Ovary (tissue), 9 donors: ENCODE measurements around the gene PPP2R2B. TPM values are rescaled to one million over a fixed set of nuclear protein-coding genes. Genes with fewer than 3 reads are reported as not detected.

ENCODE experiments used
- DNase-seq, 5 donors: peaks; one replicate each; pipeline ENCODE4 v3.0.0-alpha.2; 2019 to 2020
- H3K27ac ChIP-seq, 2 donors: fragments of 200-600 bp; one replicate each; pipeline versions ENCODE4 v1.5.1 to v1.8.0; 2019 to 2022
- H3K27me3 ChIP-seq: fragments of 200-600 bp; one replicate; pipeline ENCODE4 v1.8.0; 2022
- H3K36me3 ChIP-seq: fragments of 200-600 bp; sonication (generic); one replicate; pipeline ENCODE4 v1.5.1; 2019
- H3K4me1 ChIP-seq: one replicate; pipeline ENCODE4 v1.8.1; 2013; ENCODE audit warnings: mild to moderate bottlenecking, moderate library complexity; ENCODE audit not compliant: insufficient read depth
- H3K4me3 ChIP-seq: fragments of 200-600 bp; sonication (generic); one replicate; pipeline ENCODE4 v1.5.1; 2017
- H3K9me3 ChIP-seq, 2 donors: fragments of 200-600 bp in 1 of 2; sonication (generic) in 1 of 2; one replicate each; pipeline versions ENCODE4 v1.5.1 to v1.8.1; 2013 to 2019; ENCODE audit warnings: mild to moderate bottlenecking in 1 of 2, moderate library complexity in 1 of 2
- EP300 ChIP-seq: sonication (generic); formaldehyde crosslinking; IDR thresholded peaks from one replicate; pipeline ENCODE4 v1.6.1; 2017; ENCODE audit warnings: antibody characterized with exemption
- POLR2A ChIP-seq: fragments of 450-650 bp; IDR thresholded peaks from one replicate; pipeline ENCODE4 v1.6.1; 2017; ENCODE audit warnings: antibody characterized with exemption, mild to moderate bottlenecking, moderate library complexity
- WGBS, 3 donors: extraction: QIAGEN DNeasy Blood & Tissue Kit in 1 of 3; methylation state at CpG; one replicate each; pipeline versions ENCODE4 v1.1.5 to v1.1.7; 2013 to 2017; 5-methylcytosine and 5-hydroxymethylcytosine counted together
- intact Hi-C, 4 donors: fragments of 100-400 bp; cut with DNase I; formaldehyde crosslinking; loops; one replicate each; pipeline versions ENCODE4 v1.11.0 to v1.15.1; 2022 to 2023
- polyA plus RNA-seq, 2 donors: library from polyadenylated mRNA; stranded (reverse); fragments of 200-250 nt in 1 of 2; fragments of 350-450 nt in 1 of 2; fragmentation: Illumina TruSeq in 1 of 2; extraction: RNeasy Lipid Tissue Mini Kit (QIAGEN cat#74804) in 1 of 2; gene quantifications; one replicate each; pipeline ENCODE4 v1.2.3, GENCODE V29; 2013 to 2014
- total RNA-seq, 7 donors: library from RNA; depleted of rRNA in 2 of 7; stranded (reverse); fragments of >200 nt in 2 of 7; fragmentation: NEBNext Ultra II Directional in 3 of 7; extraction: Animal tissue kit (Norgen Biotek cat#: 25700) in 3 of 7; gene quantifications; one replicate each; pipeline versions ENCODE4 v1.1.0 to v1.2.4, GENCODE V29; 2016 to 2023
- TF ChIP-seq, protein P1 (sequence below), 3 donors: fragments of 450-650 bp in 2 of 3; fragments of 200-600 bp in 1 of 3; IDR thresholded peaks; one replicate each; pipeline versions ENCODE4 v1.5.1 to v1.8.0; 2016 to 2022; ENCODE audit warnings: antibody characterized with exemption in 3 of 3, mild to moderate bottlenecking in 1 of 3
- donor health status: DM: no; HTN: no; CAD: no; lungs with moderate emphysema.
- donor health status: DM: no; HTN: no; CAD: no.
- donor health status: Bipolar disorder and iron deficiency.
- donor health status: DM: yes; HTN: yes; CAD: no.
- donor health status: DM: no; HTN: no; CAD: no.
- donor health status: DM: yes; HTN: yes; CAD: no.

The PPP2R2B gene
- total and polyA plus RNA-seq, 9 donors, result 0.12 to 20.8 (median 1.2) TPM; not detected in 1

DNA sequence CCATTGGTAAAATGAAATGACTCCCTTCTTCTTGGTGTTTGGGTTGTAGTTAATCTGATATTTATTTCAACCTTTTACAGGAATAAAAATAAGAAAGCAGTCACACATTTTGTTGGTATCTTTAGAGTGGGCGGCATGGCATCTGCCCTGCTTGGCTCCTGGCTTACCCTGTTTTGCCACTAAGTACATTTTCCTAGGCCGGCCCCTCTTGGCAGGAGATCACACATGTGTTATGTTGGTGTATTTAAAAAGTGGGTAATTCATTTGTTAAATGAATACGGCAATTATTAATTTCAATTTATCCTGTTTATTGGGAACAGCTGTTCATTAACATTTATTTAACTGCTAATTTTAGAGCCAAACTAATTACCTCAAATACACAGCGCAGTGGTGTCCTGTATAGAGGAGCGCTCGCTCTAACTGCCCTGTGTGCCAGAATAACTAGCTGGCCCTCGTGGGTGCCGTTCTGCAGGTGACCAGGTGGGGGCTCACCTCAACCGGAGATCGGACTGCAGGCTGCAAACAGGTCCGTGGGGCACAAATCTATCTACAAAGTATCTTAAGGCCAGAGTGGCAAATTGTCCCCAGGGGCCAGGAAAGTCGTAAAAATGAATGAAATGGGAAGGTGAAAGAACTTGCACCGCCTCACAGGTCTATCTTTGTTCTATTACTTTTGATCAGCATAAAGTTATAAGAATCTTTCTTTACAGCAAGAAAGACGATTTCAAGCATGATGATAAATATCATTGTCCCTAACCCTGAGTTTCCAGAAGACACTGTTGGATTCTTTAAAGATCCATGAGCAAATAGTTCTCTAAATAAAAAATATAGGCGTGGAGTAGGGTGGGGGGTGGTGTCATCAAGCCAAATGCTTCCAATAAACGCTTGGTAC lies 336.4 kb downstream of the PPP2R2B start:
- H3K4me3 ChIP-seq, result no peak overlapping the region

DNA sequence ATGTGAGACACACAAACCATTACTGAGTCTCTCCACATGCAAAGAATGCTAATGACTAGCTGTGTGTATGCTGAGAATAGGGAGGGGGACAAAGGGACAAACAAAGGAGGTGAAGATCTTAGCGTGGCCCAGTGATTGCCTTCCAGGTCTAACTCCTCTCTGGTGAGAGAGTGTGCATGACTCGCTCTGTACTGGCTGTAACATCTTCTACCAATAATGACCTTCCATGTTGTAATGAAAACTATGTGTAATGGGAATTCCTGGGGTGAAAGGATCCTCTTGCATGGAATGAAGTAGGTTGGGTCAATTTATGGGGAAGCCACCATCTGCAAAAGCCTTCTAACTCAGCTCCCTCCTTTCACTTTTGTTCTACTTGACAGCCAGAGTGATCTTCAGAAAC lies 338.1 kb downstream of the PPP2R2B start:
- Histone ChIP-seq H3K4me1 (peaks cover 2% of the 10 kb centered on the region), H3K27me3 (no peaks in the 10 kb centered on the region), H3K27ac (no peak overlapping the region), H3K36me3 (no peaks in the 10 kb centered on the region), H3K4me3 (no peak overlapping the region), H3K9me3 (no peaks in the 10 kb centered on the region)
- no peak for DNase-seq
- WGBS, 3 donors, result 79 to 83% (median 79%) methylated on average over 2 of the region's 2 CpGs
- intact Hi-C loops, result loop anchor here in 2 of 4 donors (5.0 to 10.0 kb wide), 2 partner anchors 427 to 654 kb away; no protein-coding TSS in a partner anchor
- TF ChIP-seq, protein P1, sequence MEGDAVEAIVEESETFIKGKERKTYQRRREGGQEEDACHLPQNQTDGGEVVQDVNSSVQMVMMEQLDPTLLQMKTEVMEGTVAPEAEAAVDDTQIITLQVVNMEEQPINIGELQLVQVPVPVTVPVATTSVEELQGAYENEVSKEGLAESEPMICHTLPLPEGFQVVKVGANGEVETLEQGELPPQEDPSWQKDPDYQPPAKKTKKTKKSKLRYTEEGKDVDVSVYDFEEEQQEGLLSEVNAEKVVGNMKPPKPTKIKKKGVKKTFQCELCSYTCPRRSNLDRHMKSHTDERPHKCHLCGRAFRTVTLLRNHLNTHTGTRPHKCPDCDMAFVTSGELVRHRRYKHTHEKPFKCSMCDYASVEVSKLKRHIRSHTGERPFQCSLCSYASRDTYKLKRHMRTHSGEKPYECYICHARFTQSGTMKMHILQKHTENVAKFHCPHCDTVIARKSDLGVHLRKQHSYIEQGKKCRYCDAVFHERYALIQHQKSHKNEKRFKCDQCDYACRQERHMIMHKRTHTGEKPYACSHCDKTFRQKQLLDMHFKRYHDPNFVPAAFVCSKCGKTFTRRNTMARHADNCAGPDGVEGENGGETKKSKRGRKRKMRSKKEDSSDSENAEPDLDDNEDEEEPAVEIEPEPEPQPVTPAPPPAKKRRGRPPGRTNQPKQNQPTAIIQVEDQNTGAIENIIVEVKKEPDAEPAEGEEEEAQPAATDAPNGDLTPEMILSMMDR (IDR thresholded peaks at IDR 0.05), result no peak
- TF ChIP-seq EP300 (no peak), POLR2A (no peak)

More for the DNA sequence above, 336.4 kb downstream of the PPP2R2B start:
- H3K27ac ChIP-seq, result no peak overlapping the region
- H3K4me1 ChIP-seq, result peaks cover 2% of the 10 kb centered on the region
- TF ChIP-seq, protein P1 (IDR thresholded peaks at IDR 0.05), result peak in 2 of 3 donors; percentile 25 to 31
- TF ChIP-seq POLR2A, result no peak
- H3K27me3 ChIP-seq, result no peaks in the 10 kb centered on the region
- intact Hi-C loops, result loop anchor here in 3 of 4 donors (1.0 to 10.0 kb wide), 3 partner anchors 424 to 653 kb away; no protein-coding TSS in a partner anchor
- H3K36me3 ChIP-seq, result no peaks in the 10 kb centered on the region
- peak; percentile 16 to 65 (median 50) for DNase-seq
- WGBS, 3 donors, result 22 to 27% (median 24%) methylated on average over 16 of the region's 16 CpGs
- no peaks in the 10 kb centered on the region for H3K9me3 ChIP-seq

DNA sequence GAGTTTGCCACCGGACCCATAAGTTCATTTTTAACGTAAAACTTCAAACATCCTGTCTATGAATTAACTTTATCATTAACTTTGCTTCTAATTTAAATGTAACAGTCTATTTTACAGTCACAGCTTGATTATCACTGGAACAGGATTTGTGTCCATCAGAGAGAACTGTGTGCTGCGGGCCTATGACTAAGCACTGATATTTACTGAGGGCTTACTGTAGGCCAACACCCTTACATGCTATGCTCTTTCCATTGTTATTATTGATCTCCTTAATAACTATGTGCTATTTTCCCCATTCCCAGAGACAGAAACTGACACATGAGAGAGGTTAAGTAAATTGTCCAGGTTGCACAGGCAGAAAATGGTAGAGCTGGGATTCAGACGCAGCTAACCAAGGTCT lies 338.6 kb downstream of the PPP2R2B start:
- TF ChIP-seq POLR2A, result no peak
- TF ChIP-seq, protein P1 (IDR thresholded peaks at IDR 0.05), result no peak
- H3K4me1 ChIP-seq, result peaks cover 2% of the 10 kb centered on the region
- intact Hi-C loops, result loop anchor here in 3 of 4 donors (5.0 to 10.0 kb wide), 3 partner anchors 427 to 655 kb away; no protein-coding TSS in a partner anchor
- no peaks in the 10 kb centered on the region for H3K36me3 ChIP-seq
- H3K9me3 ChIP-seq, result no peaks in the 10 kb centered on the region
- no peak for DNase-seq
- no peak overlapping the region for H3K4me3 ChIP-seq
- WGBS, 3 donors, result 91 to 96% (median 92%) methylated on average over 4 of the region's 4 CpGs
- no peaks in the 10 kb centered on the region for H3K27me3 ChIP-seq
- H3K27ac ChIP-seq, result no peak overlapping the region

DNA sequence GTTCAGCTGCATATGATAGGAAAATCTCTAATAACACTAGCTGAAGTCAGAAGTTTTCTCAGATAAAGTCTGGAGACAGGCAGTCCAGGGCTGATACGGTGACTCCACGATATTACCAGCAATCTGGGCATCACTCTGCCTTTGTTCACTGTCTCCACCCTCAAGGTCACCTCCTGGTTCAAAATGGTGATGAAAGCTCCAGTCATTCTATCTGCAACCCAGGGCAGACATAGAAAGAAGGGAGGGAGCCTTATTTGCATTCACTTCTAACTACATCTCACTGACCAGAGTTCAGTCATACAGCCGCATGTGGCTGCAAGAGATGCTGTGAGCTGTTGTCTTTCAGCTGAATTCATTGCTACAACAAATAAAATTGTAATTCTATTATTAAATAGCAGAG lies 340.1 kb downstream of the PPP2R2B start:
- no peaks in the 10 kb centered on the region for H3K9me3 ChIP-seq
- peaks cover 2% of the 10 kb centered on the region for H3K4me1 ChIP-seq
- H3K27me3 ChIP-seq, result no peaks in the 10 kb centered on the region
- WGBS, 3 donors, result 57 to 64% (median 59%) methylated on average over 3 of the region's 3 CpGs
- H3K27ac ChIP-seq, result no peak overlapping the region
- H3K4me3 ChIP-seq, result no peak overlapping the region
- TF ChIP-seq EP300 (no peak), POLR2A (no peak)
- TF ChIP-seq, protein P1 (IDR thresholded peaks at IDR 0.05), result no peak
- no peaks in the 10 kb centered on the region for H3K36me3 ChIP-seq
- DNase-seq, result no peak
- intact Hi-C loops, result loop anchor here in 1 of 4 donors (10.0 kb wide), 1 partner anchor 646 kb away; no protein-coding TSS in a partner anchor
